Measurements from ENCODE around the gene AGAP1.

AGAP1 gene

GRCh38 chr2:235992024-235992423, 498.2 kb downstream of the AGAP1 start:
- DNase-seq (ENCODE audit: low read depth, low spot score), result no peak

DNA sequence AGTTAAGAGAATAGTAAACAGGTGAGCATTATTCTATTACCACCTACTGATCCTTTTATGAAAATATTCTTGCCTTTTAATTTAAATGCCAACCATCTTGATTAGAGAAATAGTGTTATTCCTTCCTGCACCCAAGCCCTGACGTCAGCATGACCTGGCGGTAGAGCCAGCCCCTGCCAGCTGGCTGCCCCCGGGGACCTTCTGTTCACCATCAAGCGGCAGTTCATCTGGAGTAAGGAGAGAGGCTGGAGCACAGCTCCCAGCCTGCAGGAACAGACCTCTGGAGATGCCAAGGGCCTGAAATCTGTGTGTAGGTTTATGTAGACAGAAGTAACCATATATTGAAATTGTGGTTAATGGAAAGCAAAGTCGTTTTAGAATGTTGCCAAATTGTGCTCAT, 502.6 kb downstream of the AGAP1 start:
- no peak for DNase-seq (ENCODE audit: low read depth, low spot score)

DNA sequence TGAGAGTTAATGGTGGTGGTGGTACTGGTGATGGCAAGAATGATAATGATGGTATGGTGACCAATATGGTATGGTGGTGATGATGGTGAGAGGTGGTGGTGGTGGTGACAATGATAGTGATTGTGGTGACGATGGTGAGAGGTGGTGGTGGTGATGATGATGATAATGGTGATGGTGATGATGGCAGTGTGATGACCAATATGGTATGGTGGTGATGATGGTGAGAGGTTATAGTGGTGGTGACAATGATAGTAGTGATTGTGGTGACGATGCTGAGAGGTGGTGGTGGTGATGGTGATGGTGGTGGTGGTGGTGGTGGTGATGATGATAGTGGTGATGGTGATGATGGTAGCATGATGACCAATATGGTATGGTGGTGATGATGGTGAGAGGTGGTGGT, 505.2 kb downstream of the AGAP1 start:
- DNase-seq (ENCODE audit: low read depth, low spot score), result no peak

- no peak for DNase-seq (ENCODE audit: low read depth, low spot score)
These were observed 507.5 kb downstream of the AGAP1 start for GRCh38 chr2:236001166-236001828.

DNA sequence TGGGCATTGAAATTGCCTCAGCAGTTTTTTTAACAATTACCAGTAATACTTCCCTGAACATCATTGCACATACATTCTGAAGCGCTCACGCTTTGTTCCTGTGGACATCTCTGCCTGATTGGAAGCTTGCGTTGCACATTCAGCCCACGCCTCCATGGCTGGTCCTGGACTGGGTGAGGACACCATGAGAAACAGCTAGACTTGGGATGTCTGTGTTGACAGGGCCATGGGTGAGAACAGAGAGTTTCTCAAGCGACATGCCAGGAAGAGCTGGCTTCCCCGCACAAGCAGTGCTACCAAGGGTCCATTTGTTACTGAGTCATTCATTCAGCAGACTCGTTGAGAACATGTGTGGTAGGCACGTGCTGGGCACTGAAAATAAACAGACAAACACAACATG, 508.0 kb downstream of the AGAP1 start:
- DNase-seq (ENCODE audit: low read depth, low spot score), result no peak

GRCh38 chr2:236008006-236008405, 514.2 kb downstream of the AGAP1 start:
- no peak for DNase-seq (ENCODE audit: low read depth, low spot score)

DNA sequence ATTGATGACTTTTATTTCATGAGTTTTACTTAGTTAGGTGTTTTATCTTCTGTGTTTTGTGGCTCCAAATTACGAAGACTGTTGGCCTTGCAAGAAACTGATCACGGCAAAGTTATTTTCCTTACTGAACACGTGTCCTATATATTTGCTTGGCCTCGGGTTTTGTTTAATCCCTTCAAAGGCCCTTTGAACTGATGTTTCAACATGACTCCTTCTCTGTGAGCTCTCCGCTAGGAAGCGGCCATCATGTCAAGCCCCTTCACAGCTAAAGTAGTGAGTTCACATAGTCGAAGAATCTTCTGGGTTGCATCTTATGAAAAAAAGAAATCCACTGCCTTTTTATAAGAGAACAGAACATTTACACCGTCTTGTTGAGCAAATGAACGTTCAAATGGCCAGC, 515.0 kb downstream of the AGAP1 start:
- DNase-seq (ENCODE audit: low read depth, low spot score), result no peak

DNA sequence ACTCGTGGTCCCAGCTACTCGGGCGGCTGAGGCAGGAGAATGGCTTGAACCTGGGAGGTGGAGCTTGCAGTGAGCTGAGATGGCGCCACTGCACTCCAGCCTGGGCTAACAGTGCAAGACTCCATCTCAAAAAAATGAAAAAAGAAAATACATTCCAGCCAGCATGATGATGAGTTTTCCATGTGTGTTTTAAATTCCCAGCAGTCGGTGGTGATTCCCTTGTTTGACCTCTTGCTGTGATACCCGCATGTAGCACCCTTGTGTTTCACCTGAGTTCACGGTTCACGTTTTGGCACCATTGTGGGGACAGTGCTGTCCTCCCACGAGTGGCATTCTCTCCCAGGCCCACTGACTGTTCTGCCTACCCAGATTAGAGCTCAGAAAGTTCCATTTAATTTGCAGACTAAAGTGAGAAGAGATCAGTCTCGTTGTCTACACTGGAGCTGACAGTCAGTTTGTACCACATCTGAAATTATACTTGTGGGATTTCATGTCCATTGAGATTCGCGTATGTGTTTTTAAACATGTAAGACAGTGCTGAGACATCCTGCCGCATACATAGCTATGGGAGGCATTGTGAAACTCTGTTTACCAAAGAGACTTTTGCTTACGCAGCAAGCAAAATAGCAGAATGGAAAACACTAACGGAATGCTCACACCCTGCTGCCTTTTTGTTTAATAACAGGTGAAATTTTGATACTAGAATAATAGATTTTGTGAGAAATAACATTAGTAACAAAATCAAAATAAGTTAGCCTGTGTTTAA, 517.3 kb downstream of the AGAP1 start:
- DNase-seq (ENCODE audit: low read depth, low spot score), result no peak

DNA sequence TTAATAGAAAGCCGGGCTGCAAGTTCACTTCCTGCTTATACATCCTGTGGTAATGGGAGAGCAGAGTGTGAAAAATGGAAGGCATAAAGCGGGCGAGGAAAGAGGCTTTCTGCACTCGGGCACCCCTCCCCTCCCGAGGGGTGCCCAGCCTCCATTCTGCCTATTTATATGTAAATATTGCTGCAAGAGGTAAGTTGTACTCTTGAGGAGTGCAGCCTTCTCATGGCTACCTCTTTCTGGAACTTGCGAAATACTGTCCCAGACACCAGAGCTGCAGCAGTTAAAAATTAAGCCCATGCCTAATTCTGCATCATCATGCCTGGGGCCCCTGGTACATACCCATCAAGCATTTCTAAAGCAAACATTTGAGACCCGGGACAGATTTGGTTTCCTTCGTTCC, 518.3 kb downstream of the AGAP1 start:
- no peak for DNase-seq (ENCODE audit: low read depth, low spot score)

- no peak for DNase-seq (ENCODE audit: low read depth, low spot score)
These were observed 520.7 kb downstream of the AGAP1 start for GRCh38 chr2:236014408-236015131.

- no peak for DNase-seq (ENCODE audit: low read depth, low spot score)
These were observed 521.3 kb downstream of the AGAP1 start for GRCh38 chr2:236015171-236015570.

DNA sequence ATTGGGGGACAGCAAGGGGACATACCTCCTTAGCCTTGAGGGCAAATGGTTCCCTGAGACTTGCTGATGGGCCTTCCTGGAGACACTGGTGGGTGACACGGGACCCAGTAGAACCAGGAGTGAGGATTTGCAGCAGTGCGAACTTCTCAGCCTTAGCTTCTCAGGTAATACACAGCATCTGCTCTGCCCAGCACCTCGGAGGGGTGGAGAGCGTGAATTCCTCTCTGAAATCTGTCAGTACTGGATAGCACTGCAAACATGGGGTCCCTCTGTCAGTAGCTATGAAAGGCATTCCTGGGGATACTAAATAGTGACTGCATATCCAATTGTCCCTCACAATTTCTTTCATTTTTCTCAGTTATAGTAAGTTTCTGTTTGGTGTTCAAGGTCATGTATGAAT, 522.7 kb downstream of the AGAP1 start:
- no peak for DNase-seq (ENCODE audit: low read depth, low spot score)

DNA sequence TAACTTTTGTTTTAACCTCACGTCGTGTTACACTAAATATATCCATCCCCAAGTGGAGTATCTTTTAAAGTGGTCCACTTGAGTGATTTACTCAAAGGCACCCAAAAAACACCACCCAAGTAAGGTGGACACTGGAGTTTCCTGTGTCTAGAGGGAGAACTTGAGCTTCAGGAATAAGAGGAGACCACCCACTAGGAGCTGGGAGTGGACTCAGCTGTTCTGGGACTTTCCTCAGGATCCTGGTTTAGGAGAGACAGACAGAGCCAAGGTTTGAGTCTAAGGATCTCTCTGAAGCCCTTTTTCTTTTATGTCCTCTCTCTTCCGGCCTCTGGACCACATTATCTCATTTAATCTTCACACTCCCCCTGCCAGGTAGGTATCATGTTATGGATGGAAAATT, 523.6 kb downstream of the AGAP1 start:
- no peak for DNase-seq (ENCODE audit: low read depth, low spot score)

- no peak for DNase-seq (ENCODE audit: low read depth, low spot score)
These were observed 525.6 kb downstream of the AGAP1 start for GRCh38 chr2:236019434-236019833.

DNA sequence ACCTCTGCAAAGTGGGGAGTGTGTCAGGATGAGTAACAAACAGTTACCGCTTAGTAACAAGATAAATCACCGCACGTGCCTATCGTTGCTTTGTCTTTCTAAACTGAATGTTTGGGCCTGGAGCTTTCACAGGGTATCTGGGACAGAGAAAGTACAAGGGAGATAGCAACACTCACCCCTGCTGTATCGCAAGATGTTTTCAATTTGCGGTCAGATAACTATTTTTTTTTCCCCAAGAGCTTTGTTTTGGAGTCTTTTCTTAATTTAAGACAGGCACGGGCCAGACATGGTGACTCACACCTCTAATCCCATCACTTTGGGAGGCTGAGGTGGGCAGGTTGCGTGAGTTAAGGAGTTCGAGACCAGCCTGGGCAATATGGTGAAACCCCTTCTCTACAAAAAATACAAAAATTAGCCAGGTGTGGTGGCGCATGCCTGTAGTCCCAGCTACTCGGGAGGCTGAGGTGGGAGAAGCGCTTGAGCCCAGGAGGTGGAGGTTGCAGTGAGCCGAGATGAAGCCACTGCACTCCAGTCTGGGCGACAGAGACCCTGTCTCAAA, 527.7 kb downstream of the AGAP1 start:
- DNase-seq (ENCODE audit: low read depth, low spot score), result no peak

- no peak for DNase-seq (ENCODE audit: low read depth, low spot score)
These were observed 528.3 kb downstream of the AGAP1 start for GRCh38 chr2:236022128-236022527.

GRCh38 chr2:236025892-236026291, 532.0 kb downstream of the AGAP1 start:
- DNase-seq (ENCODE audit: low read depth, low spot score), result no peak

DNA sequence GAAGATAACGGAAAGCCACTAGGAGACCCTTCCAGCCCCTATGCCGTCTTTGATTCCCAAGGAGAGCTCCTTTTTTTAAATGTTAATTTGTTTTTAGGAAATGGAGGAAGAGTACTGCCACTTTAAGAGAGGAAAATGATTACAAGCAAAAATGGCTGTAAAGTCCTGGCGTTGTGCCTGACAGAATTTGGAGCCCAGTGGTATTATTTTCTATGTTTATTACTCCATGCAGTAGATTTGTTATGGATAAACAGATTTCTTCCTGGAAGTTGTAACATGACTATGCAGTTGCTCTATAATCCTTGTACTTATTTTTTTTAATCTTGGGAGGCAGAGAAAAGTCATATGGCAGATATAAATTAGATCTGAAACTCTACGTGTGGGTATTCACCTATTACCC, 533.0 kb downstream of the AGAP1 start:
- no peak for DNase-seq (ENCODE audit: low read depth, low spot score)

DNA sequence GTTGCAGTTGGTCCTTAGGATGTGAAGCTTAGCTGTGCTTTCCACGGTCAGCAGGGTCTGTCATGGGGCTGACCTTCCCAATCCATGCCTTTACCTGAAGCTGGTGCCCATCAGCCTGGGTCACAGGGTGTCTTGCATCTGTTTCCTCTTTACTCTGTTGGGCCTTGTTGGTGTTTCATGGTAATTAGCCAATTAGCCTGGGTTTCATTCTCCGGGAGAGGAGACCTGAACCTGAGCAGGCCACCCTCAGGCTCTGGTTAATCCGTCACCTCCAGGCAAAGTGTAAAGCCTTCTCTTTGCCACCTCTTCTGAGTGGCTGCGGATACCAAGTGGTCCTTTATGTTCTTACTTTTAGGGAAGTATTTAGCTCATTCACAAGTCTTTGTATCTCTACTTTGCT, 534.2 kb downstream of the AGAP1 start:
- no peak for DNase-seq (ENCODE audit: low read depth, low spot score)

- DNase-seq (ENCODE audit: low read depth, low spot score), result no peak
These were observed 539.6 kb downstream of the AGAP1 start for GRCh38 chr2:236033462-236033861.

GRCh38 chr2:236034974-236035373, 541.1 kb downstream of the AGAP1 start:
- DNase-seq (ENCODE audit: low read depth, low spot score), result no peak

GRCh38 chr2:236036045-236036444, 542.2 kb downstream of the AGAP1 start:
- no peak for DNase-seq (ENCODE audit: low read depth, low spot score)
